Femur (tissue), 1 donor: ENCODE measurements around the gene MANSC1.
"Not testable (repeated sequence)": the region's sequence is repeated elsewhere in the genome, so short reads cannot be mapped to it uniquely, and the experiment has no call there.

Source experiments
- DNase-seq: peaks from one replicate; pipeline ENCODE4 v3.0.0-alpha.2; 2017

The MANSC1 gene

DNA sequence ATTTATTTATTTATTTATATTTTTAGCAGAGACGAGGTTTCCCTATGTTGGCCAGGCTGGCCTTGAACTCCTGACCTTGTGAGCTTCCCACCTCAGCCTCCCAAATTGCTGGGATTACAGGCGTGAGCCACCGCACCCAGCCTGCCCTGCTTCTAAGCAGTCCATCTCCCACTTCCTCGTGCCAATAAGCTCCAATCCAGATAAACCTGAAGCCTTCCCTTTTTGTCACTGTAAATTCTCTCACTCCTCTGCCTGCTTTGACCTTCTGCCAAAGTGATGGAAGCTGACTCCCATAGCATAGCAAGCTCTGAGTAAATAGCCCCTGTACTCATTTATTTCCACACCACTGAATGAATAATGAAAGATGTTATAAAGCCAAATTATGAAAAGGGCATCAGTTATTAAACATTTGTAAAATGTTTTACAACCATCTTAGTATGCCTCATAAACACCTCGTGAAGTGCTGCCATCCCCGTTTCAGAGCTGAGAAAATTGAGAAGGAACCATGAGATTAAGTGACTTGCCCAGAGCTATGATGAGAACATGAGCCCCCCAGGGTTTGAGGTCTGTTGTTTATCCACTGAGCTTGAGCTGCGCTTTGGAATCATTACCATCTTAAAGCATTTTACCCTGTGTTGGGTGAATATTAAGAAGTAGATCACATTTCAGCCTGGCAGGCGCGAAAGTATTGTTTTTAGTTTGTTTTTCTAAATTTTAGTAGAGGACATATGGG, 30.4 kb downstream of the MANSC1 start:
- peak; percentile 33 for DNase-seq

GRCh38 chr12:12315838-12316237, 34.2 kb downstream of the MANSC1 start:
- DNase-seq: no peak

DNA sequence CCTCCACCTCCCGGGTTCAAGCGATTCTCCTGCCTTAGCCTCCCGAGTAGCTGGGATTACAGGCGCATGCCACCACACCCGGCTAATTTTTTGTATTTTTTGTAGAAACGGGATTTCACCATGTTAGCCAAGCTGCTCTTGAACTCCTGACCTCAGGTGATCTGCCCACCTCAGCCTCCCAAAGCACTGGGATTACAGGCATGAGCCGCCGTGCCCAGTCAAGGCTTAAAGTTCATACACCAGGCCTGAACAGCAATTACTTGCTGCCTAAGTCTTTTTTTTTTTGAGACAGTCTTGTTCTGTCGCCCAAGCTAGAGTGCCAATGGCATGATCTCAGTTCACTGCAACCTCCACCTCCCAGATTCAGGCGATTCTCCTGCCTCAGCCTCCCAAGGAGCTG, 39.3 kb downstream of the MANSC1 start:
- not testable (repeated sequence) for DNase-seq

- no peak for DNase-seq
Measured at GRCh38 chr12:12305568-12306300, 44.3 kb downstream of the MANSC1 start.

DNA sequence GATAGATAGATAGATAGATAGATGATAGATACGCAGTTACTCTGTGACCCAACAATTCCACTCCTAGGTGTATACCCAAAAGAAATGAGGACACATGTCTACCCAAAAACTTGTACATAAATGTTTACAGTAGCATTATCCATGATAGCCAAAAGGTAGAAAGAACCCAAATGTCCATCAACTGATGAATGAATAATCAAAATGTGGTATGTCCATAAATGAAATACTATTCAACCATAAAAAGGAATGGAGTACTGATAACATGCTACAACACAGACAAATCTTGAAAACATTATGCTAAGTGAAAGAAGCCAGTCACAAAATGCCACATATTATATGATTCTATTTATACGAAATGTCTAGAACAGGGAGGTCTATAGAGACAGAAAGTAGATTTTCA, 47.1 kb downstream of the MANSC1 start:
- DNase-seq: no peak

DNA sequence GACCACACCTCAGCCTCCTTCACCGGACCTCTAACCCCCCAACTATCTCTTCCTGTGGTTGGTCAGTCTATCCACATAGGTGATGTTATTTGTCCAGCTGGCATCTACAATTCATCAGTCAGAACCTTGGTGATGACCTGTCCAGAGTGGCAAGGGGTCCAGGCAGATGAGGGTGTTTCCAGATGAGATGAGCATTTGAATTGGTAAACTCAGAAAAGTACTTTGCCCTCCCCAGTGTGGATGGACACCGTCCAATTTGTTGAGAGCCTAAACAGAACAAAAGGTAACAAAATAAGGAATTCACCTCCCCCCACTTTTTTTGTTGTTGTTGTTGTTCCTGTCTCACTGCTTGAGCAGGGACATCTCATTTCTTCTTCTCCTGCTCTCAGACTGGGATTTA, 48.9 kb downstream of the MANSC1 start:
- no peak for DNase-seq

- no peak for DNase-seq
Measured at GRCh38 chr12:12297201-12297830, 52.7 kb downstream of the MANSC1 start.

DNA sequence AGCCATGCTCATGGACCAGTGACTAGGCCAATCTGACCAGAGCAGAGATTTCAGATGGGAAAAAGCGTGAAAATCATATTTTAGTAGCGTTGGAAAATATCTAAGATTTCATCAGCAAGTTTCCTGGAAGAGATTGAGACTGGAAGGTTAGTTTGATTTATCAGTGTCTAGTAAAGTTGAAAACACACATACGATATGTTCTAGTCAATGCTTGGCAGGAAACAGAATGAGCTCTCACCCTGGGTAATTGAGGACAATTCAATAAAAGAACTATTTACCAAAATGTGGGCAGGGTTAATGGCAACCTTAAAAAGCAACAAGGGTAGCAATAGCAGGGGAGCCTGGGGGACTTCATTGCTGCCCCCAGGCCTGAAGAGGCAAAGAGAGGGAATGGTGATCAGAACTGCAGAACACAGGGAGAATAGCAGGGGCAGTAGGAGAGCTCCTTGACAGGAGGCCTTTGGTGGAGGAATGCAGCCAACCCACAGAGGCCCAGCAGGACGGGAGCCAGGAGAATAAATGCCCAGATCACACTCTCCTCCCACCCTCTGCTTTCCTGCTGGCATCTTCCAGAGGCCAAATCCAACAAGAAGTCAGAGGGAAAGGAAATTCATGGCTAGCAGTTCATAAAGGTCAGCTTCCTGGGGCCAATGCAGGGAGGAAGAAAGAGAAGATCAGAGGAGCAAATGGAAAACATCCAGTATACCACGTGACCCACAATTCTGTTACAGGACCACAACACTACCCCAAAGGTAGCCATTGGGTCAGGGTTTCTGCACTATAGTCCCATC, 55.6 kb downstream of the MANSC1 start:
- DNase-seq: peak; percentile 45

GRCh38 chr12:12290206-12290605, 59.8 kb downstream of the MANSC1 start:
- DNase-seq: no peak

GRCh38 chr12:12286441-12286840, 63.6 kb downstream of the MANSC1 start:
- DNase-seq: no peak

GRCh38 chr12:12282761-12283425, 67.1 kb downstream of the MANSC1 start:
- no peak for DNase-seq

- no peak for DNase-seq
Measured at GRCh38 chr12:12282202-12282601, 67.8 kb downstream of the MANSC1 start.

GRCh38 chr12:12281134-12281533, 68.9 kb downstream of the MANSC1 start:
- no peak for DNase-seq

DNA sequence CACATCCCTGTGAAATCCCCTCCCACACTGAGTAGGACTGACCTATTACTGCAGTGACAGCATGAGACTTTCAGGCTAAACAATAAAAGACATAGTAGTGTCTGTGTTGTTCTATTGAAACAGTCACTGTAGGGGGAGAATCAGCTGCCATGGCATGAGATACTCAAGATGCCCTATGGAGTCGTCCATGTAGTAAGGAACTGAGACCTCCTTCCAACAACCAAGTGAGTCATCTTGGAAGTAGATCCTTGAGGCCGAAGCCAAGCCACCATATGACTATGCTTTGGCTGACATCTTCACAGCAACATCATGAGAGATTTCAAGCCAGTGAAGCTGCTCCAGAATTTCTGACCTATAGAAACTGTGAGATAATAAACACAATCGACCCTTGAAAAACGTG, 71.1 kb downstream of the MANSC1 start:
- DNase-seq: no peak
